Panc1 (cell line): ENCODE measurements around the gene WFDC8.

Source experiments
- POLR2AphosphoS5 ChIP-seq: IDR thresholded peaks from 2 replicates; pipeline ENCODE4 v1.6.1; 2012; ENCODE audit warnings: mild to moderate bottlenecking, low read depth, low read length, moderate library complexity
- SIN3A ChIP-seq: IDR thresholded peaks from 2 replicates; pipeline ENCODE4 v1.6.1; 2012; ENCODE audit warnings: low read depth, mild to moderate bottlenecking, low read length, moderate library complexity, borderline replicate concordance; ENCODE audit not compliant: insufficient read depth
- TCF7L2 ChIP-seq: IDR thresholded peaks from 2 replicates; pipeline ENCODE4 v1.6.1; 2011; ENCODE audit warnings: mild to moderate bottlenecking, low read depth, low read length, inconsistent platforms
- TF ChIP-seq, protein P1 (sequence below), 2 experiments: IDR thresholded peaks; 2 replicates each; pipeline ENCODE4 v1.6.1; 2011 to 2012; ENCODE audit warnings: low read depth in 2 of 2, control low read depth in 1 of 2, low read length in 1 of 2, mild to moderate bottlenecking in 1 of 2, moderate library complexity in 1 of 2; ENCODE audit not compliant: insufficient read depth in 1 of 2
- TF ChIP-seq, protein P2 (sequence below): fragments of 450-650 bp; IDR thresholded peaks from 2 replicates; pipeline ENCODE4 v1.5.1; 2017; ENCODE audit warnings: mild to moderate bottlenecking

DNA sequence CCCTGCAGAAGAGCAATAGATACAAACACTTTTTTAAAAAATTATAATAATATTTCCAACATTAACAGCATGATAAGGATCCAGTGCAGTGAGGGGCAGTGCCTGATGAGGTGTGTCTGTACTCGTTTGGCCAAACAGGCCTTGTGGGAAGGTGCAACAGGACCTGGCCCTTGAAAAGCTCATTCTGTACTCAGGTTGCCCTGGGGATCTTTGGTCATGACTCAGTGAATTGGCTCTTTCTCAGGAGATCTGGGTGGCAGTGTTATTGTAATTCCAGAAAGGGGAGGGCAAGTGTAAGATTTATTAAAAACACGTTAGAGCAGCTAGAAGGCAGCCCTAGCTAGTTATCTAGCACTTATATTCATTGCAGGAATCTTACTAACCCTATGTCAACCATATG lies 60.8 kb downstream of the WFDC8 start:
- TF ChIP-seq, protein P1, sequence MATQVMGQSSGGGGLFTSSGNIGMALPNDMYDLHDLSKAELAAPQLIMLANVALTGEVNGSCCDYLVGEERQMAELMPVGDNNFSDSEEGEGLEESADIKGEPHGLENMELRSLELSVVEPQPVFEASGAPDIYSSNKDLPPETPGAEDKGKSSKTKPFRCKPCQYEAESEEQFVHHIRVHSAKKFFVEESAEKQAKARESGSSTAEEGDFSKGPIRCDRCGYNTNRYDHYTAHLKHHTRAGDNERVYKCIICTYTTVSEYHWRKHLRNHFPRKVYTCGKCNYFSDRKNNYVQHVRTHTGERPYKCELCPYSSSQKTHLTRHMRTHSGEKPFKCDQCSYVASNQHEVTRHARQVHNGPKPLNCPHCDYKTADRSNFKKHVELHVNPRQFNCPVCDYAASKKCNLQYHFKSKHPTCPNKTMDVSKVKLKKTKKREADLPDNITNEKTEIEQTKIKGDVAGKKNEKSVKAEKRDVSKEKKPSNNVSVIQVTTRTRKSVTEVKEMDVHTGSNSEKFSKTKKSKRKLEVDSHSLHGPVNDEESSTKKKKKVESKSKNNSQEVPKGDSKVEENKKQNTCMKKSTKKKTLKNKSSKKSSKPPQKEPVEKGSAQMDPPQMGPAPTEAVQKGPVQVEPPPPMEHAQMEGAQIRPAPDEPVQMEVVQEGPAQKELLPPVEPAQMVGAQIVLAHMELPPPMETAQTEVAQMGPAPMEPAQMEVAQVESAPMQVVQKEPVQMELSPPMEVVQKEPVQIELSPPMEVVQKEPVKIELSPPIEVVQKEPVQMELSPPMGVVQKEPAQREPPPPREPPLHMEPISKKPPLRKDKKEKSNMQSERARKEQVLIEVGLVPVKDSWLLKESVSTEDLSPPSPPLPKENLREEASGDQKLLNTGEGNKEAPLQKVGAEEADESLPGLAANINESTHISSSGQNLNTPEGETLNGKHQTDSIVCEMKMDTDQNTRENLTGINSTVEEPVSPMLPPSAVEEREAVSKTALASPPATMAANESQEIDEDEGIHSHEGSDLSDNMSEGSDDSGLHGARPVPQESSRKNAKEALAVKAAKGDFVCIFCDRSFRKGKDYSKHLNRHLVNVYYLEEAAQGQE (IDR thresholded peaks at IDR 0.05; ENCODE audit: insufficient read depth in 1 of 2, low read depth in 2 of 2, low read length in 1 of 2) = no peak
- TF ChIP-seq, protein P2, sequence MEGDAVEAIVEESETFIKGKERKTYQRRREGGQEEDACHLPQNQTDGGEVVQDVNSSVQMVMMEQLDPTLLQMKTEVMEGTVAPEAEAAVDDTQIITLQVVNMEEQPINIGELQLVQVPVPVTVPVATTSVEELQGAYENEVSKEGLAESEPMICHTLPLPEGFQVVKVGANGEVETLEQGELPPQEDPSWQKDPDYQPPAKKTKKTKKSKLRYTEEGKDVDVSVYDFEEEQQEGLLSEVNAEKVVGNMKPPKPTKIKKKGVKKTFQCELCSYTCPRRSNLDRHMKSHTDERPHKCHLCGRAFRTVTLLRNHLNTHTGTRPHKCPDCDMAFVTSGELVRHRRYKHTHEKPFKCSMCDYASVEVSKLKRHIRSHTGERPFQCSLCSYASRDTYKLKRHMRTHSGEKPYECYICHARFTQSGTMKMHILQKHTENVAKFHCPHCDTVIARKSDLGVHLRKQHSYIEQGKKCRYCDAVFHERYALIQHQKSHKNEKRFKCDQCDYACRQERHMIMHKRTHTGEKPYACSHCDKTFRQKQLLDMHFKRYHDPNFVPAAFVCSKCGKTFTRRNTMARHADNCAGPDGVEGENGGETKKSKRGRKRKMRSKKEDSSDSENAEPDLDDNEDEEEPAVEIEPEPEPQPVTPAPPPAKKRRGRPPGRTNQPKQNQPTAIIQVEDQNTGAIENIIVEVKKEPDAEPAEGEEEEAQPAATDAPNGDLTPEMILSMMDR = no peak
- TF ChIP-seq POLR2AphosphoS5 (no peak), SIN3A (no peak), TCF7L2 (no peak)
